DOHH2 (cell line): ENCODE results near the gene NIPAL3.
A peak's percentile ranks its signal among the peaks of the same experiment; 100 is the strongest.

Experiments used
- H3F3A ChIP-seq: fragments of 200-600 bp; sonication (generic), shearing (Covaris generic); 2 replicates; pipeline ENCODE4 v1.6.0; 2016; ENCODE audit warnings: antibody characterized with exemption, mild to moderate bottlenecking; ENCODE audit not compliant: control insufficient read depth, insufficient read depth
- H3K27ac ChIP-seq: fragments of 200-600 bp; sonication (generic); 2 replicates; pipeline ENCODE4 v1.5.1; 2014; ENCODE audit warnings: low read depth, mild to moderate bottlenecking, low read length, moderate library complexity
- H3K27me3 ChIP-seq: fragments of 200-600 bp; sonication (generic); 2 replicates; pipeline ENCODE4 v1.6.1; 2014; ENCODE audit warnings: mild to moderate bottlenecking, low read length, mixed read lengths; ENCODE audit not compliant: control insufficient read depth
- H3K36me3 ChIP-seq: fragments of 200-600 bp; sonication (generic); 2 replicates; pipeline ENCODE4 v1.6.1; 2014; ENCODE audit warnings: mild to moderate bottlenecking, low read length, moderate library complexity, mixed read lengths; ENCODE audit not compliant: control insufficient read depth
- H3K4me1 ChIP-seq: fragments of 200-600 bp; sonication (generic); 2 replicates; pipeline ENCODE4 v1.6.1; 2014; ENCODE audit warnings: mild to moderate bottlenecking, low read length, mixed read lengths; ENCODE audit not compliant: control insufficient read depth
- H3K4me2 ChIP-seq: fragments of 200-600 bp; sonication (generic); 2 replicates; pipeline ENCODE4 v1.6.0; 2014; ENCODE audit warnings: mild to moderate bottlenecking, low read length, moderate library complexity
- H3K4me3 ChIP-seq: fragments of 200-600 bp; sonication (generic); 2 replicates; pipeline ENCODE4 v1.5.1; 2014; ENCODE audit warnings: mild to moderate bottlenecking, low read length, mixed read lengths
- H3K79me2 ChIP-seq: fragments of 200-600 bp; sonication (generic); 2 replicates; pipeline ENCODE4 v1.6.1; 2014; ENCODE audit warnings: mild to moderate bottlenecking, low read length, mixed read lengths; ENCODE audit not compliant: control insufficient read depth
- H3K9me2 ChIP-seq: fragments of 200-600 bp; sonication (generic); replicated peaks from 2 replicates; pipeline ENCODE4 v1.6.1; 2014; ENCODE audit warnings: mild to moderate bottlenecking, low read length, mixed read lengths; ENCODE audit not compliant: control insufficient read depth
- H3K9me3 ChIP-seq: fragments of 200-600 bp; sonication (generic); 2 replicates; pipeline ENCODE4 v1.6.1; 2014; ENCODE audit warnings: antibody characterized with exemption, low read length, mixed read lengths; ENCODE audit not compliant: control insufficient read depth, insufficient read depth
- H4K20me1 ChIP-seq: fragments of 200-600 bp; sonication (generic); 2 replicates; pipeline ENCODE4 v1.6.0; 2014; ENCODE audit warnings: low read depth, mild to moderate bottlenecking, antibody characterized with exemption, low read length, moderate library complexity; ENCODE audit not compliant: control insufficient read depth, insufficient read depth
- CTCF ChIP-seq: fragments of 200-600 bp; sonication (generic); IDR thresholded peaks from one replicate; pipeline ENCODE4 v1.5.1; 2014; ENCODE audit warnings: antibody characterized with exemption, mild to moderate bottlenecking, low read depth, low read length; ENCODE audit not compliant: poor library complexity, severe bottlenecking
- EZH2phosphoT487 ChIP-seq: fragments of 200-600 bp; sonication (generic); IDR thresholded peaks from 2 replicates; pipeline ENCODE4 v1.6.1; 2017; ENCODE audit warnings: borderline replicate concordance, mild to moderate bottlenecking, antibody characterized with exemption, low read length, moderate library complexity, mixed read lengths

NIPAL3 gene

GRCh38 chr1:24416666-24417391, 1.2 kb downstream of the NIPAL3 start:
- no peaks in the 10 kb centered on the region for H3K9me3 ChIP-seq

GRCh38 chr1:24417681-24418080, 2.1 kb downstream of the NIPAL3 start:
- TF ChIP-seq EZH2phosphoT487 (no peak), CTCF (no peak)
- Histone ChIP-seq H3K27me3 (no peaks in the 10 kb centered on the region), H3K79me2 (peaks cover 43% of the 10 kb centered on the region), H3K9me2 (no peaks in the 10 kb centered on the region), H3F3A (peaks cover 3% of the 10 kb centered on the region; the same call in 1 of the 2 replicates), H3K4me3 (peak overlapping the region; percentile 96), H3K36me3 (peaks cover 30% of the 10 kb centered on the region), H3K27ac (no peak overlapping the region), H3K4me1 (peaks cover 31% of the 10 kb centered on the region), H4K20me1 (no peaks in the 10 kb centered on the region), H3K4me2 (peak overlapping the region; percentile 81), H3K9me3 (no peaks in the 10 kb centered on the region)

More at GRCh38 chr1:24416666-24417391, 1.2 kb downstream of the NIPAL3 start:
- Histone ChIP-seq H3K9me2 (no peaks in the 10 kb centered on the region), H3K27ac (peak overlapping the region; percentile 17), H3K4me3 (peak overlapping the region; percentile 96), H3K79me2 (peaks cover 47% of the 10 kb centered on the region), H3K4me1 (peaks cover 39% of the 10 kb centered on the region), H3K4me2 (peak overlapping the region; percentile 81), H3K36me3 (peaks cover 29% of the 10 kb centered on the region), H3K27me3 (no peaks in the 10 kb centered on the region), H3F3A (peaks cover 5% of the 10 kb centered on the region), H4K20me1 (no peaks in the 10 kb centered on the region)
- TF ChIP-seq CTCF = no peak

GRCh38 chr1:24418898-24419628, 3.5 kb downstream of the NIPAL3 start:
- no peak for TF ChIP-seq CTCF
- TF ChIP-seq EZH2phosphoT487 = no peak
- peaks cover 36% of the 10 kb centered on the region for H3K79me2 ChIP-seq
- no peaks in the 10 kb centered on the region for H3K9me3 ChIP-seq
- peaks cover 30% of the 10 kb centered on the region for H3K36me3 ChIP-seq
- no peak overlapping the region for H3K27ac ChIP-seq
- no peaks in the 10 kb centered on the region for H3K27me3 ChIP-seq
- peaks cover 22% of the 10 kb centered on the region for H3K4me1 ChIP-seq
- no peaks in the 10 kb centered on the region for H4K20me1 ChIP-seq
- H3K4me3 ChIP-seq = no peak overlapping the region
- H3F3A ChIP-seq = peaks cover 3% of the 10 kb centered on the region; the same call in 1 of the 2 replicates
- no peaks in the 10 kb centered on the region for H3K9me2 ChIP-seq
- H3K4me2 ChIP-seq = no peak overlapping the region
